Epithelial cell of alveolus of lung (primary cell): ENCODE measurements around the gene CRYM. TPM values are rescaled to one million over a fixed set of nuclear protein-coding genes. Genes with fewer than 3 reads are reported as not detected.

Source experiments
- total RNA-seq: library from RNA; depleted of rRNA; stranded (reverse); fragments of >200 nt; gene quantifications from 2 replicates; pipeline ENCODE4 v1.2.1, GENCODE V29; 2015

CRYM gene
- total RNA-seq: not detected in 2 replicates

GRCh38 chr16:21277927-21278706, at the start of gene CRYM:
Gene CRYM (minus strand): TSS chr16:21278290. CDS start chr16:21278251, 39 bp downstream.

GRCh38 chr16:21233521-21234150, 44.5 kb downstream of the CRYM start, which contains the start of gene ANKS4B:
Gene ANKS4B (plus strand): TSS chr16:21233699. CDS start chr16:21233738, 39 bp downstream.

GRCh38 chr16:21211486-21211885, 66.6 kb downstream of the CRYM start, which contains the start of gene ZP2:
Gene ZP2 (minus strand): TSS chr16:21211574. CDS start chr16:21211547, 27 bp downstream.

Other genes starting within 250 kb of the CRYM start
- gene DNAH3, start 127.4 kb downstream of the CRYM start, total RNA-seq: not detected in 2 replicates
- gene LDAF1, start 119.6 kb downstream of the CRYM start, total RNA-seq: 17.5 and 40.2 TPM in 2 replicates
- gene ZP2, start 66.7 kb downstream of the CRYM start, total RNA-seq: not detected in 2 replicates
- not detected in 2 replicates for gene ANKS4B, start 44.6 kb downstream of the CRYM start, total RNA-seq